HG02981 (cell line): Measurements from ENCODE around the gene ACTG1.

Source experiments
- ATAC-seq: cut with Tn5 transposase; IDR thresholded peaks from one replicate; pipeline ENCODE4 v1.9.1; 2021; ENCODE audit warnings: mild to moderate bottlenecking, moderate library complexity; ENCODE audit not compliant: unreplicated experiment

ACTG1 gene

GRCh38 chr17:81545160-81545949 is 32.8 kb upstream of the ACTG1 start:
- ATAC-seq: no peak

GRCh38 chr17:81544281-81544974 is 31.8 kb upstream of the ACTG1 start:
- no peak for ATAC-seq

DNA sequence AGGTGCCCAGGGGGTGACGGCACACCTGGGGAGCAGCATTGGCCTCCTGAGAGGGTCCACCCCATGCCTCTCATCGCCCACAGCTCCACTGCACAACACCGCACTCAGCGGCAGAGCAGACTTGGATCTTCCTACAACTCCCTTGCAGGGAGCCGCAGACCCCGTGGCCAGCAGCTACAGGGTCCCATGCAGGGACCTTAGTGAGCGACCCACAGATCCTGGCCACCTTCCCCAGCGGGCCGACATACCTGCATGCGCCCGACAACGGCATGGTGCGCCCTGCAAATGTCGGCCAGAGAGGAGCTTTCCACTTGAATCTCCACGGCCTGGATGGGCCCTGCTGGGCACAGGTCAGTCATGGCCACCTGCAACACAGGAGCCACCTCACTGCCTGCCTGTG is 31.2 kb upstream of the ACTG1 start:
- ATAC-seq: no peak

GRCh38 chr17:81543339-81543675 is 30.7 kb upstream of the ACTG1 start:
- no peak for ATAC-seq

DNA sequence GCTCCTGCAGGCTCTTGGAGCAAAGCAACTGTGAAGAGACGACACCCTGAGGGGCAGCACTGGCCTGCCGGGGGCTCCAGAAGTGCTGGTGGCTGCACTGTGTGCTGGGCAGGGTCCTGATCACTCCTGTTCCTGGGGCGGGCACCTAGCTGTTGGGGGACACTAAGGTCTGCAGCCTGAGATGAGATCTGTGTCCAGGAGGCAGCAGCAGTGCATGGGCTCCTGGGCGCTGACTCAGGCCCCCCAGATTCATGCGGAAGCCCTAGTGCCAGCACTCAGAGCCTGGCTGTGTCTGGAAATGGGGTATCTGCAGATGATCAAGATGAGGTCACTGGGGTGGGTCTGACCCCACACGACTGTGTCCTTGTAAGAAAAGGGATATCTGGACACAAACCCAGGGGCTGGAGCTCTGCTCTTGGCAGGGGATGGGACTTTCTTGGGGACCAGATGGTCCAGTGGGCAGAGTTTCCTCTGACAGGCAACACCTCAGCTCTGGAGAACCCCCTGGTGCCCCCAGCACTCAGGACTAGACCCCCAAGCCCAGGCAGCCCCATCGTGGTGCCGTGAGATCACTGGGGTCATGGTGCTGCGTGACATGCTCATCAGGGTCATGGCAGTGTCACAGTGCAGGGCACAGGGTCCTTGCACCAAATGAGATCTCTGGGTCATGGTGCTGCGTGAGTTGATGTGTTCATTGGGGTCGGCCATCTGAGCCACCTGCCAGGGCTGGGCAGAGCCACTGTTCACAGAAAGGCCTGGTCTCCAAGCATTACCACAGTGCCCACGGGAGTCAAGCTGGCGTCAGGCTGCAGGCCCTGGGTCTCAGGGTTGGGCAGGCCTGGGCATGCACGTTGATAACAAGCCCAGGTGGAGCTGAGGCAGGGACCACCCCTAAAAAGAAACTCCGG is 30.1 kb upstream of the ACTG1 start:
- ATAC-seq: no peak

- ATAC-seq: no peak
These were observed 28.5 kb upstream of the ACTG1 start for GRCh38 chr17:81541123-81541522.

DNA sequence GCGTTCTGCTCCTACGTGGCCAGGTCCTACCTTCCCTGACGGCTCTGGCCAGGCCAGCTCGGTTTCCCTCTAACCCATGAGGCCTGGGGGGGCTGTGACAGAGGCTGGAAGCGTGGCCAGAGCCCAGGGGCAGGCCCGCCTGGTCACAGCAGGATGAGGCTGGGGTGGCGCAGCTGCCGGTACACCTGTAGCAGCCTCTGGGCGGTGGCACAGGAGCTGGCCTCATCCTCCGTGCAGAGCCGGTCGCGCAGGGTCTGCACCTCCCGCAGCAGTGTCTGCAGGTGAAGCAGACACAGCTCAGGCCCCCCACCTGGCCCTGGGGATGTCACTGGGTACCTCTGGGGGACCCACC is 28.1 kb upstream of the ACTG1 start:
- ATAC-seq: no peak

GRCh38 chr17:81539961-81540675 is 27.5 kb upstream of the ACTG1 start:
- ATAC-seq: no peak

DNA sequence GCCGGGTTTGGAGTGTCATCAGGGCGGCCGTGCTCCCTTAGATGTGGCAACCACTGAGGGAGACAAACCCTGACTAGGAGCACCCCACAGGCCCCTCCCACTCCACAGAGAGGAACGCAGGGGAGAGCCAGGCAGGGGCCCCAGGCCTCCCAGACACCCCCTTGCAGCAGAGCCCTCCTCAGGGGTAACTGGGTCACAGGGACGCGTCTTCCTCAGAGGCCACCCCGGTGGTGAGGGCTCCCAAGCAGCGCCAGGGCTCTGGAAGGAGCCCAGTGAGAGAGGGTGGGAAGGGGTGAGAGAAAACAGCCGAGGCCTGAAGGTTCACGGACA is 26.9 kb upstream of the ACTG1 start:
- ATAC-seq: no peak

- ATAC-seq: no peak
These were observed 26.3 kb upstream of the ACTG1 start for GRCh38 chr17:81538651-81539570.

DNA sequence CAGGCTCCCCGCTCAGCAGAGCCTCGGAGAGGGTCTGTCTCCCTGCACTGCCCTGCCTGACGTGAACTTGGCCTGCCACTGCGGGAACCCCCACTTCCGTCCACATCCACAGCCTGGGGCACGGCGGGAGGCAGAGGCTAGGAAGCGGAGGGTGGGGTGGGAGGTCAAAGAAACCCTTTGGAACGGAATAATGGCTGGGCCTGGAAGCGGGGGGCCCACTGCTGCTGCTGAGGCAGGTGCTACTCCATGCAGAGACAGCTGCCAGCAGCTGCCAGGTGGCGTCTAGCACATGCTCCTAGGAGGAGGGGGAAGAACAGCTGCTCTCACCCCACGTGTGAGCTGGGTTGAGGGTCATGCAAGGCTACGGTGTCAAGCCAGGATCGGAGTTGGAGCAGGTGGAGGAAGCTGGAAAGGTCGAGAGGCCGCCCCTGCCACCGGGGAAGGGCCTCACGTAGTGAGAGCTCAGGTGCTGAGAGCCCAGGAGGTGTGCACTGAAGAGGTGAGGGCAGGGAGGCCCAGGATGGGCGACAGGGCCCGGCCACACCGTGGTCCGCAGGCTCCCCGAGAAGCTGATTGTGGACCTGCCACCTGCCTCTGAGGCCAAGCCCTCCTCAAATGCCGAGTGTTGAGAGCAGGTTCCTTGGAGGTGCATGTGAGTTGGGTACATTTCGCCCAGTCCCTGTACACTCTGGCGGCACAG is 25.4 kb upstream of the ACTG1 start:
- no peak for ATAC-seq

DNA sequence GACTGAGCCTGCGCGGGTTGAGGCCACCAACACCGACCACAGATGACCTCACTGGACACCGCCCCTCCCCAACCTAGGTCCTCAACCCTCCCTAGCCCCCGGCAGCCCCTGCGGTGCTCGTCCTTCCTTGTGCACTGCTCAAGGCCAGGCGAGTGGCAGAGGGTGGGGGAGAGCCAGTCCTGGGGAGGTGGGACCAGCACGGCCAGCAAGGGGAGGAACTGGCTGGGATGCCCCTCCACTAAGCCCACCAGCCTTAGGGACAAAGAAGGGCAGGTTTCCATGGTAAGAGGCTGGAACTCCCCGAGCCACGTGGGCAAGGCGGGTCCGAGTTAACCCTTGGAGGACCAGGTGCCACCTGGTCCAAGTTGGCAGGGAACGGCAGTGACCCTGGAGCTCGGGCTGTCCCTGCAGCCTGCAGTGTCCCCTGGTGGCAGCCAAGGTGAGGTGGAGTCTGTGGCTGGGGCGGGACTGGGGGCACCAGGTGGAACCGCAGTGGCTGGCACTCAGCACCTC is 24.8 kb upstream of the ACTG1 start:
- no peak for ATAC-seq

GRCh38 chr17:81536299-81537290 is 24.0 kb upstream of the ACTG1 start:
- ATAC-seq: no peak

GRCh38 chr17:81535480-81536298 is 23.1 kb upstream of the ACTG1 start:
- no peak for ATAC-seq

DNA sequence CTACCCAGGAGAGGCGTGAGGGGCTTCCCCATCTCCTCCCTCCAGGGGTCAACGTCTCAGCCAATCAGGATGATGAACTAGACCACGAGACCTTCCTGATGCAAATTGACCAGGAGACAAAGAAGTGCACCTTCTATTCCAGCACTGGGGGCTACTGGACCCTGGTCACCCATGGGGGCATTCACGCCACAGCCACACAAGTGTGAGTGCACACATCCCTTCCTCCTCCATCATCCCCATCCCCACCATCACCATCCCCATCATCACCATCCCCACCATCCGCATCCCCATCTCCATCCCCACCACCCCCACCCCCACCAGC is 22.4 kb upstream of the ACTG1 start:
- ATAC-seq: no peak

DNA sequence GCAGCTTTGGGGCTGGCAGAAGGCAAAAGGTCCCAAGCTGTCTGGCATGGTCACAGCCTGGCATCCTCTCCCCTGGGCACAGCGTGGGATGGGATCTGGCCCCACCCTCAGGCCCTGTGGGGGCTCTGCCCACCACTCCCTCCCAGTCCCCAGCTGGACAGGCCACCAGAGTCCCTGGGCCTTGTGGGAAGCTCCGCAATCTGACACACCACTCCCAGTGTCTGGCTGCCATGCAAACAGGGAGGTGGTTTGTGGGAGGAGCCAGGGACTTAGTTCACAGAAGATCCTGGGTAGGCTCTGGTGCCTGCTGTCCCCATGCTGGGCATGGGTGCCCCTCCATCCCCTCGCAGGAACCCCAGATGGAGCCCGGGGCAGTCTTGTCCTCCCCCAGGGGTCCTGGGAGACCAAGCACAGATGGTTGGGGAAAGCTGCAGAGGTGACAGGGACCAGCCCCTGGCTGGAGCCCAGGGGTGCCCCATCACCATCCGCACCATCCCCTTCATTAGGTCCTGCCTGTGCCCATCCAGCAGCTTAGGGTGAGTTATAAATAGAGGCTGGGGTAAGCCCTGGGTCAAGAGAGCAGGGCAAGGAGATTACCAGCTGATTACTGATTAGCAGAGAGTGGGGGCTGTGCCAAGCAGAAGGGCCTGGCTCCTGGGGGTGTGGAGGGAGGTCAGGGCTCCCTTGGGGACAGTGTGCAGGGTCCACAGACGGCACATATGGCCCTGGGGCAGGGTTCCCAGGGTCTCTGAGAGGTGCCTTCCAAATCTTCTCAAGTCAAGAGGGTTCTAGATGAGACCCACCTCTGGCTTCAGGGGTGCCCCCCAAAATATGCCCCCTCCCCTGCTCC is 21.8 kb upstream of the ACTG1 start:
- no peak for ATAC-seq
